HEK293T (cell line): ENCODE data around the gene CLASP2.

Experiments used
- ELF4 ChIP-seq: fragments of 450-650 bp; IDR thresholded peaks from 2 replicates; pipeline ENCODE4 v1.6.1; 2017; ENCODE audit warnings: antibody characterized with exemption
- HDGF ChIP-seq: fragments of 450-650 bp; IDR thresholded peaks from 2 replicates; pipeline ENCODE4 v1.6.1; 2017; ENCODE audit warnings: antibody characterized with exemption, borderline replicate concordance
- L3MBTL2 ChIP-seq: fragments of 450-650 bp; conservative IDR thresholded peaks from 2 replicates; pipeline ENCODE4 v1.6.1; 2016; ENCODE audit warnings: mild to moderate bottlenecking
- SP1 ChIP-seq: fragments of 450-650 bp; IDR thresholded peaks from 2 replicates; pipeline ENCODE4 v1.6.1; 2017
- SUZ12 ChIP-seq: fragments of 450-650 bp; IDR thresholded peaks from 2 replicates; pipeline ENCODE4 v1.6.1; 2016; ENCODE audit warnings: mild to moderate bottlenecking

- TF ChIP-seq SP1, result no peak
- TF ChIP-seq ELF4, result no peak
- TF ChIP-seq L3MBTL2, result no peak
- no peak for TF ChIP-seq SUZ12
- no peak for TF ChIP-seq HDGF
These were observed 142.7 kb downstream of the CLASP2 start for GRCh38 chr3:33575311-33575710.
